H9 (cell line): Measurements from ENCODE around the gene C1orf198. TPM values are rescaled to one million over a fixed set of nuclear protein-coding genes. Genes with fewer than 3 reads are reported as not detected.

Source experiments
- DNase-seq: peaks from one replicate; pipeline ENCODE4 v3.0.0-alpha.2; 2017
- H2AFZ ChIP-seq: one replicate; pipeline ENCODE4 v1.6.1; 2013; ENCODE audit warnings: mild to moderate bottlenecking, low read length, control low read depth, moderate library complexity
- H2AK5ac ChIP-seq: 2 replicates; pipeline ENCODE4 v1.6.1; 2013; ENCODE audit warnings: low read length, control low read depth, mixed read lengths; ENCODE audit not compliant: insufficient read length
- H2BK120ac ChIP-seq: one replicate; pipeline ENCODE4 v1.6.1; 2013; ENCODE audit warnings: low read depth, mild to moderate bottlenecking, low read length, control low read depth, inconsistent platforms; ENCODE audit not compliant: poor library complexity, severe bottlenecking
- H2BK12ac ChIP-seq: 2 replicates; pipeline ENCODE4 v1.6.1; 2013; ENCODE audit warnings: low read length, control low read depth, mixed read lengths, low read depth; ENCODE audit not compliant: insufficient read length
- H2BK15ac ChIP-seq: 2 replicates; pipeline ENCODE4 v1.6.1; 2013; ENCODE audit warnings: low read depth, low read length, control low read depth
- H2BK20ac ChIP-seq: one replicate; pipeline ENCODE4 v1.6.1; 2013; ENCODE audit warnings: low read depth, mild to moderate bottlenecking, low read length, control low read depth, inconsistent platforms; ENCODE audit not compliant: poor library complexity, severe bottlenecking
- H2BK5ac ChIP-seq: 2 replicates; pipeline ENCODE4 v1.6.1; 2013; ENCODE audit warnings: low read length, control low read depth, mixed read lengths; ENCODE audit not compliant: insufficient read length
- H3K14ac ChIP-seq: 2 replicates; pipeline ENCODE4 v1.6.1; 2013; ENCODE audit warnings: low read length, control low read depth; ENCODE audit not compliant: insufficient read depth
- H3K18ac ChIP-seq: 2 replicates; pipeline ENCODE4 v1.6.1; 2013; ENCODE audit warnings: low read depth, mild to moderate bottlenecking, mixed read lengths, low read length, control low read depth; ENCODE audit not compliant: insufficient read length
- H3K23ac ChIP-seq: 2 replicates; pipeline ENCODE4 v1.6.1; 2013; ENCODE audit warnings: low read length, control low read depth, mixed read lengths, low read depth; ENCODE audit not compliant: insufficient read length
- H3K23me2 ChIP-seq: 2 replicates; pipeline ENCODE4 v1.6.1; 2013; ENCODE audit warnings: low read depth, mild to moderate bottlenecking, mixed read lengths, low read length, control low read depth; ENCODE audit not compliant: insufficient read length, poor library complexity, severe bottlenecking
- H3K27ac ChIP-seq: 2 replicates; pipeline ENCODE4 v1.5.1; 2013; ENCODE audit warnings: low read length, control low read depth, mixed read lengths, low read depth; ENCODE audit not compliant: insufficient read length
- H3K27me3 ChIP-seq: 2 replicates; pipeline ENCODE4 v1.6.1; 2013; ENCODE audit warnings: low read length, control low read depth, inconsistent platforms; ENCODE audit not compliant: insufficient read depth
- H3K4ac ChIP-seq: 2 replicates; pipeline ENCODE4 v1.6.1; 2013; ENCODE audit warnings: low read depth, mild to moderate bottlenecking, control low read depth, inconsistent platforms, low read length, moderate library complexity
- H3K4me1 ChIP-seq: 2 replicates; pipeline ENCODE4 v1.6.1; 2013; ENCODE audit warnings: low read length, control low read depth, inconsistent platforms; ENCODE audit not compliant: insufficient read depth
- H3K4me2 ChIP-seq: 2 replicates; pipeline ENCODE4 v1.6.1; 2013; ENCODE audit warnings: low read length, control low read depth, mixed read lengths; ENCODE audit not compliant: insufficient read length, insufficient read depth
- H3K56ac ChIP-seq: 2 replicates; pipeline ENCODE4 v1.6.1; 2013; ENCODE audit warnings: low read depth, mild to moderate bottlenecking, mixed read lengths, low read length, control low read depth; ENCODE audit not compliant: insufficient read length
- H3K79me1 ChIP-seq: 2 replicates; pipeline ENCODE4 v1.6.1; 2013; ENCODE audit warnings: low read depth, mild to moderate bottlenecking, moderate library complexity, low read length, control low read depth, inconsistent platforms; ENCODE audit not compliant: insufficient read depth, poor library complexity, severe bottlenecking
- H3K79me2 ChIP-seq: 2 replicates; pipeline ENCODE4 v1.6.1; 2013; ENCODE audit warnings: low read length, control low read depth, inconsistent platforms; ENCODE audit not compliant: insufficient read depth
- H3K9ac ChIP-seq: 2 replicates; pipeline ENCODE4 v1.6.1; 2013; ENCODE audit warnings: low read length, control low read depth, mixed read lengths; ENCODE audit not compliant: insufficient read length; ENCODE audit errors: extremely low read depth
- H3K9me3 ChIP-seq: one replicate; pipeline ENCODE4 v1.6.1; 2013; ENCODE audit warnings: low read depth, low read length, inconsistent platforms; ENCODE audit not compliant: control insufficient read depth
- H3T11ph ChIP-seq: one replicate; pipeline ENCODE4 v1.6.1; 2013; ENCODE audit warnings: mild to moderate bottlenecking, low read length, control low read depth, inconsistent platforms
- H4K20me1 ChIP-seq: one replicate; pipeline ENCODE4 v1.6.1; 2013; ENCODE audit not compliant: control insufficient read depth, insufficient read length, insufficient read depth
- H4K5ac ChIP-seq: 2 replicates; pipeline ENCODE4 v1.6.1; 2013; ENCODE audit warnings: low read depth, mild to moderate bottlenecking, mixed read lengths, low read length, control low read depth; ENCODE audit not compliant: insufficient read length
- H4K8ac ChIP-seq: replicated peaks from 2 replicates; pipeline ENCODE4 v1.6.1; 2013; ENCODE audit warnings: low read length, control low read depth, mixed read lengths, low read depth; ENCODE audit not compliant: insufficient read length
- H4K91ac ChIP-seq: 2 replicates; pipeline ENCODE4 v1.6.1; 2013; ENCODE audit warnings: low read depth, mild to moderate bottlenecking, moderate library complexity, mixed read lengths, low read length, control low read depth; ENCODE audit not compliant: insufficient read length
- H3K27ac Mint-ChIP-seq, 3 experiments: 2 replicates in 2 of 3; 3 replicates in 1 of 3; pipeline ENCODE4 v1.8.0; 2020 to 2021; ENCODE audit warnings: mixed read lengths in 3 of 3, mild to moderate bottlenecking in 1 of 3, moderate library complexity in 1 of 3
- H3K27me3 Mint-ChIP-seq: 2 replicates; pipeline ENCODE4 v1.8.0; 2021; ENCODE audit warnings: low read depth, mild to moderate bottlenecking, moderate library complexity, mixed read lengths
- H3K36me3 Mint-ChIP-seq, 3 experiments: 2 replicates in 2 of 3; 3 replicates in 1 of 3; pipeline ENCODE4 v1.8.0; 2020 to 2021; ENCODE audit warnings: low read depth in 3 of 3, mixed read lengths in 3 of 3; ENCODE audit not compliant: insufficient read depth in 1 of 3
- H3K4me1 Mint-ChIP-seq, 2 experiments: 2 replicates each; pipeline ENCODE4 v1.8.0; 2020; ENCODE audit warnings: mixed read lengths in 2 of 2
- H3K4me3 Mint-ChIP-seq, 2 experiments: 2 replicates in 1 of 2; 3 replicates in 1 of 2; pipeline ENCODE4 v1.8.0; 2020 to 2021; ENCODE audit warnings: mild to moderate bottlenecking in 2 of 2, mixed read lengths in 2 of 2, moderate library complexity in 1 of 2
- H3K9me3 Mint-ChIP-seq, 2 experiments: 2 replicates in 1 of 2; 3 replicates in 1 of 2; pipeline ENCODE4 v1.8.0; 2020; ENCODE audit warnings: mild to moderate bottlenecking in 2 of 2, mixed read lengths in 2 of 2, moderate library complexity in 1 of 2
- CTCF ChIP-seq: fragments of 200-600 bp; sonication (generic); conservative IDR thresholded peaks from 3 replicates; pipeline ENCODE4 v1.8.0; 2021; ENCODE audit warnings: antibody characterized with exemption, mild to moderate bottlenecking
- WGBS: extraction: QIAGEN DNeasy Blood & Tissue Kit; methylation state at CpG from one replicate; pipeline ENCODE4 v1.1.7; 2013; ENCODE audit warnings: missing lambda C conversion rate, low lambda C conversion rate, mixed read lengths; ENCODE audit not compliant: insufficient read length; ENCODE audit errors: extremely low coverage; 5-methylcytosine and 5-hydroxymethylcytosine counted together
- total RNA-seq: library from RNA; stranded (reverse); gene quantifications from 2 replicates; pipeline ENCODE4 v1.2.1, GENCODE V29; 2021

Gene C1orf198
- total RNA-seq, 1 experiment from 2014 or later, result 28.9 TPM

GRCh38 chr1:230824551-230824918 is 43.8 kb downstream of the C1orf198 start:
- Histone ChIP-seq H3T11ph (no peak overlapping the region), H3K18ac (no peak overlapping the region), H3K79me2 (no peaks in the 10 kb centered on the region), H4K8ac (no peak overlapping the region), H3K27me3 (no peaks in the 10 kb centered on the region), H3K4me1 (no peaks in the 10 kb centered on the region), H4K5ac (no peak overlapping the region), H2AFZ (no peak overlapping the region), H3K23me2 (no peaks in the 10 kb centered on the region), H3K14ac (no peak overlapping the region), H4K91ac (no peak overlapping the region), H2BK120ac (no peak overlapping the region), H3K4ac (no peak overlapping the region), H3K23ac (no peak overlapping the region), H4K20me1 (no peaks in the 10 kb centered on the region), H3K27ac (no peak overlapping the region), H2BK12ac (no peak overlapping the region), H2BK5ac (no peak overlapping the region), H3K56ac (no peak overlapping the region), H2BK15ac (no peak overlapping the region), H2BK20ac (no peak overlapping the region), H2AK5ac (no peak overlapping the region), H3K9ac (no peak overlapping the region), H3K4me2 (no peak overlapping the region), H3K9me3 (no peaks in the 10 kb centered on the region), H3K79me1 (no peaks in the 10 kb centered on the region)
- Mint-ChIP-seq H3K36me3 (no peaks in the 10 kb centered on the region), H3K9me3 (no peaks in the 10 kb centered on the region; a peak in 1 of 5 replicates), H3K4me3 (no peak overlapping the region), H3K27me3 (peaks cover 69% of the 10 kb centered on the region), H3K4me1 (no peaks in the 10 kb centered on the region), H3K27ac (no peak overlapping the region)
- DNase-seq, result no peak
- WGBS, result no CpG with 5 or more reads among the region's 4 CpGs
- no peak for TF ChIP-seq CTCF
